ENCODE data around the gene GARNL3. TPM values are rescaled to one million over a fixed set of nuclear protein-coding genes. Genes with fewer than 3 reads are reported as not detected.

GARNL3 gene
- total and polyA plus RNA-seq, 2 experiments from 2014 or later = 8.7 to 21.9 TPM

- no peak overlapping the region for H3K27ac ChIP-seq (ENCODE audit: low read depth)
- no peak overlapping the region for H3K4me3 Mint-ChIP-seq
- H3K4me1 ChIP-seq (ENCODE audit: insufficient read depth) = peaks cover 6% of the 10 kb centered on the region; the same call in 1 of the 2 replicates
- H3K4me2 ChIP-seq = no peak overlapping the region
- TF ChIP-seq STAT1 (IDR thresholded peaks at IDR 0.05; ENCODE audit: unreplicated experiment) (no peak), JUNB (IDR thresholded peaks at IDR 0.05; ENCODE audit: unreplicated experiment) (no peak), EZH2 (IDR thresholded peaks at IDR 0.05; ENCODE audit: low read depth, unreplicated experiment) (no peak), POLR2AphosphoS5 (IDR thresholded peaks at IDR 0.05; ENCODE audit: low read depth) (no peak)
- TF ChIP-seq, protein P1, sequence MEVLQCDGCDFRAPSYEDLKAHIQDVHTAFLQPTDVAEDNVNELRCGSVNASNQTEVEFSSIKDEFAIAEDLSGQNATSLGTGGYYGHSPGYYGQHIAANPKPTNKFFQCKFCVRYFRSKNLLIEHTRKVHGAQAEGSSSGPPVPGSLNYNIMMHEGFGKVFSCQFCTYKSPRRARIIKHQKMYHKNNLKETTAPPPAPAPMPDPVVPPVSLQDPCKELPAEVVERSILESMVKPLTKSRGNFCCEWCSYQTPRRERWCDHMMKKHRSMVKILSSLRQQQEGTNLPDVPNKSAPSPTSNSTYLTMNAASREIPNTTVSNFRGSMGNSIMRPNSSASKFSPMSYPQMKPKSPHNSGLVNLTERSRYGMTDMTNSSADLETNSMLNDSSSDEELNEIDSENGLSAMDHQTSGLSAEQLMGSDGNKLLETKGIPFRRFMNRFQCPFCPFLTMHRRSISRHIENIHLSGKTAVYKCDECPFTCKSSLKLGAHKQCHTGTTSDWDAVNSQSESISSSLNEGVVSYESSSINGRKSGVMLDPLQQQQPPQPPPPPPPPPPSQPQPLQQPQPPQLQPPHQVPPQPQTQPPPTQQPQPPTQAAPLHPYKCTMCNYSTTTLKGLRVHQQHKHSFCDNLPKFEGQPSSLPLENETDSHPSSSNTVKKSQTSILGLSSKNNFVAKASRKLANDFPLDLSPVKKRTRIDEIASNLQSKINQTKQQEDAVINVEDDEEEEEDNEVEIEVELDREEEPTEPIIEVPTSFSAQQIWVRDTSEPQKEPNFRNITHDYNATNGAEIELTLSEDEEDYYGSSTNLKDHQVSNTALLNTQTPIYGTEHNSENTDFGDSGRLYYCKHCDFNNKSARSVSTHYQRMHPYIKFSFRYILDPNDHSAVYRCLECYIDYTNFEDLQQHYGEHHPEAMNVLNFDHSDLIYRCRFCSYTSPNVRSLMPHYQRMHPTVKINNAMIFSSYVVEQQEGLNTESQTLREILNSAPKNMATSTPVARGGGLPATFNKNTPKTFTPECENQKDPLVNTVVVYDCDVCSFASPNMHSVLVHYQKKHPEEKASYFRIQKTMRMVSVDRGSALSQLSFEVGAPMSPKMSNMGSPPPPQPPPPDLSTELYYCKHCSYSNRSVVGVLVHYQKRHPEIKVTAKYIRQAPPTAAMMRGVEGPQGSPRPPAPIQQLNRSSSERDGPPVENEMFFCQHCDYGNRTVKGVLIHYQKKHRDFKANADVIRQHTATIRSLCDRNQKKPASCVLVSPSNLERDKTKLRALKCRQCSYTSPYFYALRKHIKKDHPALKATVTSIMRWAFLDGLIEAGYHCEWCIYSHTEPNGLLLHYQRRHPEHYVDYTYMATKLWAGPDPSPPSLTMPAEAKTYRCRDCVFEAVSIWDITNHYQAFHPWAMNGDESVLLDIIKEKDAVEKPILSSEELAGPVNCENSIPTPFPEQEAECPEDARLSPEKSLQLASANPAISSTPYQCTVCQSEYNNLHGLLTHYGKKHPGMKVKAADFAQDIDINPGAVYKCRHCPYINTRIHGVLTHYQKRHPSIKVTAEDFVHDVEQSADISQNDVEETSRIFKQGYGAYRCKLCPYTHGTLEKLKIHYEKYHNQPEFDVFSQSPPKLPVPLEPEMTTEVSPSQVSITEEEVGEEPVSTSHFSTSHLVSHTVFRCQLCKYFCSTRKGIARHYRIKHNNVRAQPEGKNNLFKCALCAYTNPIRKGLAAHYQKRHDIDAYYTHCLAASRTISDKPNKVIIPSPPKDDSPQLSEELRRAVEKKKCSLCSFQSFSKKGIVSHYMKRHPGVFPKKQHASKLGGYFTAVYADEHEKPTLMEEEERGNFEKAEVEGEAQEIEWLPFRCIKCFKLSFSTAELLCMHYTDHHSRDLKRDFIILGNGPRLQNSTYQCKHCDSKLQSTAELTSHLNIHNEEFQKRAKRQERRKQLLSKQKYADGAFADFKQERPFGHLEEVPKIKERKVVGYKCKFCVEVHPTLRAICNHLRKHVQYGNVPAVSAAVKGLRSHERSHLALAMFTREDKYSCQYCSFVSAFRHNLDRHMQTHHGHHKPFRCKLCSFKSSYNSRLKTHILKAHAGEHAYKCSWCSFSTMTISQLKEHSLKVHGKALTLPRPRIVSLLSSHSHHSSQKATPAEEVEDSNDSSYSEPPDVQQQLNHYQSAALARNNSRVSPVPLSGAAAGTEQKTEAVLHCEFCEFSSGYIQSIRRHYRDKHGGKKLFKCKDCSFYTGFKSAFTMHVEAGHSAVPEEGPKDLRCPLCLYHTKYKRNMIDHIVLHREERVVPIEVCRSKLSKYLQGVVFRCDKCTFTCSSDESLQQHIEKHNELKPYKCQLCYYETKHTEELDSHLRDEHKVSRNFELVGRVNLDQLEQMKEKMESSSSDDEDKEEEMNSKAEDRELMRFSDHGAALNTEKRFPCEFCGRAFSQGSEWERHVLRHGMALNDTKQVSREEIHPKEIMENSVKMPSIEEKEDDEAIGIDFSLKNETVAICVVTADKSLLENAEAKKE (CRISPR knock-in tag; IDR thresholded peaks at IDR 0.05) = no peak
- no peaks in the 10 kb centered on the region for H3K27me3 ChIP-seq (ENCODE audit: insufficient read depth)
- no peaks in the 10 kb centered on the region for H3K79me2 ChIP-seq (replicated peaks; ENCODE audit: insufficient read depth)
- H3K9me3 Mint-ChIP-seq = no peaks in the 10 kb centered on the region
- H3K27ac Mint-ChIP-seq = no peak overlapping the region
- no peak for DNase-seq (ENCODE audit: low spot score)
- H3K36me3 ChIP-seq (ENCODE audit: insufficient read depth) = no peaks in the 10 kb centered on the region
- H3K36me3 Mint-ChIP-seq (ENCODE audit: low read depth) = peaks cover 8% of the 10 kb centered on the region; the same call in 2 of the 3 replicates
- peaks cover 22% of the 10 kb centered on the region for H3K4me1 Mint-ChIP-seq
- ATAC-seq = no peak
- 0 out of 2 replicates have a peak, but pooled peaks cover 6% of the 10 kb centered on the region for H3F3A ChIP-seq (replicated peaks; ENCODE audit: low read depth)
- H3K27me3 Mint-ChIP-seq (ENCODE audit: insufficient read depth, low read depth, poor library complexity) = peaks cover 14% of the 10 kb centered on the region
- H3K9me2 ChIP-seq (ENCODE audit: insufficient read depth) = no peaks in the 10 kb centered on the region
- no peak overlapping the region for H2AFZ ChIP-seq
- H3K4me3 ChIP-seq = no peak overlapping the region
- H4K20me1 ChIP-seq (replicated peaks; ENCODE audit: insufficient read depth) = no peaks in the 10 kb centered on the region
Observed at GRCh38 chr9:127415657-127416056, 151.1 kb downstream of the GARNL3 start.
